HFF-Myc (cell line): Measurements from ENCODE around the gene SZRD1.

ENCODE experiments used
- DNase-seq: peaks from one replicate; pipeline ENCODE4 v3.0.0-alpha.2; 2011; ENCODE audit warnings: low read depth; ENCODE audit errors: extremely low read depth
- H3K4me3 ChIP-seq: replicated peaks from 2 replicates; pipeline ENCODE4 v1.5.1; 2011; ENCODE audit warnings: low read depth, mild to moderate bottlenecking, control low read depth, low read length
- TF ChIP-seq, protein P1 (sequence below): IDR thresholded peaks from 2 replicates; pipeline ENCODE4 v1.5.1; 2012; ENCODE audit warnings: mild to moderate bottlenecking, low read depth, low read length, control low read depth; ENCODE audit errors: missing control alignments

Gene SZRD1

DNA sequence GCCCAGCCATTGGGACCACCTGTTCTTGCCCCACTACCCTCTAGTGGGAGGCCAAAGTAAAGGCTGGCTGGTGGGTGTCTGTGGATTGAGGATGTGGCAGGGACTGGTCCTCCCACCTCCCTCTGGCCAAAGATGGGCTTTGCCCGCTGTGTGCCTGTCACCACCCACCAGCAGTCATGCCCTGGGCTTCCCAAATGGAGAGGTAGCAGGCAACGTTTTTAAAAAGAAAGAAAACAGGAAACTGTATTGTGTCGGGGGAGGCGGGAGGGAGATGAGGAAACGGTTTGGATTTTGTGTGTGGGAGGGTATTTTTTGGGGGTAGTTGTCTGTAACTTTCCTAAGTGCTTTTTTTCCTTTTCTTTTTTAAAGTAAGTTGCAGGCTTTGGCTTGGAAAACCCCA lies 30.1 kb downstream of the SZRD1 start:
- TF ChIP-seq, protein P1, sequence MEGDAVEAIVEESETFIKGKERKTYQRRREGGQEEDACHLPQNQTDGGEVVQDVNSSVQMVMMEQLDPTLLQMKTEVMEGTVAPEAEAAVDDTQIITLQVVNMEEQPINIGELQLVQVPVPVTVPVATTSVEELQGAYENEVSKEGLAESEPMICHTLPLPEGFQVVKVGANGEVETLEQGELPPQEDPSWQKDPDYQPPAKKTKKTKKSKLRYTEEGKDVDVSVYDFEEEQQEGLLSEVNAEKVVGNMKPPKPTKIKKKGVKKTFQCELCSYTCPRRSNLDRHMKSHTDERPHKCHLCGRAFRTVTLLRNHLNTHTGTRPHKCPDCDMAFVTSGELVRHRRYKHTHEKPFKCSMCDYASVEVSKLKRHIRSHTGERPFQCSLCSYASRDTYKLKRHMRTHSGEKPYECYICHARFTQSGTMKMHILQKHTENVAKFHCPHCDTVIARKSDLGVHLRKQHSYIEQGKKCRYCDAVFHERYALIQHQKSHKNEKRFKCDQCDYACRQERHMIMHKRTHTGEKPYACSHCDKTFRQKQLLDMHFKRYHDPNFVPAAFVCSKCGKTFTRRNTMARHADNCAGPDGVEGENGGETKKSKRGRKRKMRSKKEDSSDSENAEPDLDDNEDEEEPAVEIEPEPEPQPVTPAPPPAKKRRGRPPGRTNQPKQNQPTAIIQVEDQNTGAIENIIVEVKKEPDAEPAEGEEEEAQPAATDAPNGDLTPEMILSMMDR, result no peak
- DNase-seq, result no peak
- no peak overlapping the region for H3K4me3 ChIP-seq

DNA sequence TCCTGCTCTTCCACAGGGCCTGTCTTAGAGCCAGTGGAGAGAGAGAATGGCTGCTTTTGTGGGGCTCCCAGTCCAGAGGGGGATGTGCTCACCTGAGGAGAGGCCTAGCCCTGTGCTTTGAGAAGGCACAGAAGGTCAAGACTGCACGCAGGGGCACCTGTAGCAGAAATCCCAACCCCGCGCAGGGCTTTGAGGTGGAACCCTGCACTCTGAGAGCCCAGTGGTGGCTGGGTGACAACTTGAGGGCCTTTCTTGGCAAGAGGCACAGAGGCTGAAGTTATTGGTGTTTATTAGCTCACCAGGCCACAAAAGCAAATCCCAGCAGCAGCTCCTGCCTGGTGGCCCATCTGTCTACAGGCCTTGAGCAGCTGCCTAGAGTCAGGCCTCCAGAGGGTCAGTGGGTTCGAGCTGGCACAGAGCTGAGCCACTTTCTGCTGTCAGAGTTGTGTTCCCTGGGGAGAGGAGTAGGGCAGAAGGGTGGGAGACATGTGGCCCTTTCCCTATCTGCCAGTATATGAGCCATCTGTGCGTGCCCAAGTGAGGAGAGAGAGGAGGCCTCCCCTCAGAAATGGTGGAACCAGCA lies 31.4 kb downstream of the SZRD1 start:
- TF ChIP-seq, protein P1, result no peak
- no peak for DNase-seq
- H3K4me3 ChIP-seq, result no peak overlapping the region

DNA sequence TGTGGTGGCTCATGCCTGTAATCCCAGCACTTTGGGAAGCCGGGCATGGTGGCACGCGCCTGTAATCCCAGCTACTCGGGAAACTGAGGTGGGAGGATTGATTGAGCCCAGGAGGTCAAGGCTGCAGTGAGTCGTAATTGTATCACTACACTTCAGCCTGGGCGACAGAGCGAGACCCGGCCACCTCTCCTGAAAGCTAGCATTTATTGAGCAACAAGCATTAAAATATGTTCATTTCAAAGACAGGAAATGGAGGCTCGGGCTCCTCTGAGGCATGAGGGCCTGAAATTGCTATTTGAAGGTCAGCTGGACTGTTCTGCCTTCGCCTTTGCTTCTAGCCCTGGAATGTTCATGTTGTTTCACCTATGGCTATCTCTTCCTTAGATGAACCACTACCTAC lies 35.7 kb downstream of the SZRD1 start:
- no peak overlapping the region for H3K4me3 ChIP-seq
- DNase-seq, result no peak
- TF ChIP-seq, protein P1, result no peak

DNA sequence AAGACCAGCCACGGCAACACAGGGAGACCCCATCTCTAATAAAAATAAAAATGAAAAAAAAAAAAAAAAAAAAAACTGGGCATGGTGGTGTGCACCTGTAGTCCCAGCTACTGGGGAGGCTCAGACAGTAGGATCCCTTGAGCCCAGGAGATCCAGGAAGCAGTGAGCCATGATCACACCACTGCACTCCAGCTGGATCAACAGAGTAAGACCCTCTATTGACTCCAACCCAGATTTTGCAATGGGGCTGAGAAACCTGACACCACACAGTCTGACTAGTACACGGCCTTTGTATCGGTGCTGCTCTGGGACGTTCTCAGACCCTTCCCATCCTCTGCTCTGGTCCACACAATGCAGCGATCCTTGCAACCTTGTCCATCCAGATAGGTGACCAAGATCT lies 38.4 kb downstream of the SZRD1 start:
- TF ChIP-seq, protein P1, result no peak

DNA sequence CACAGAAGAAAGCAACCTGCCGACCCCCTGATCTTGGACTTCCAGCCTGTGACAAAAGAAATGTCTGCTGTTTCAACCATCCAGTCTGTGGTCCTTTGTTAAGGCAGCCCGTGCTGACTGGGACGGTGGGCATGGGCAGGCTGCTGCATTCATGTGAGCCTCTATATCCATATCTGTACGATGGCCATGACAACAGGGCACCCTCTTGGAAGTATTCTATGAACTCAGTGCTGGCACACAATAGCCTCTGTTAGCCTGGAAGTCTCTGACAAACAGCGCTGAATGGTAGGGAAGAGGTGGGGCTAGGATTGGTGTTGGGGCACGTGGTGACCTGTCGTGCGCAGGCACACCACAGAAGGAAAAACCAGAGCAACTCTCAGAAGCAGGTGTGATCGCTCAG lies 39.8 kb downstream of the SZRD1 start:
- DNase-seq, result no peak
- H3K4me3 ChIP-seq, result no peak overlapping the region
- TF ChIP-seq, protein P1, result no peak

More for the DNA sequence above, 38.4 kb downstream of the SZRD1 start:
- DNase-seq, result no peak
- no peak overlapping the region for H3K4me3 ChIP-seq

DNA sequence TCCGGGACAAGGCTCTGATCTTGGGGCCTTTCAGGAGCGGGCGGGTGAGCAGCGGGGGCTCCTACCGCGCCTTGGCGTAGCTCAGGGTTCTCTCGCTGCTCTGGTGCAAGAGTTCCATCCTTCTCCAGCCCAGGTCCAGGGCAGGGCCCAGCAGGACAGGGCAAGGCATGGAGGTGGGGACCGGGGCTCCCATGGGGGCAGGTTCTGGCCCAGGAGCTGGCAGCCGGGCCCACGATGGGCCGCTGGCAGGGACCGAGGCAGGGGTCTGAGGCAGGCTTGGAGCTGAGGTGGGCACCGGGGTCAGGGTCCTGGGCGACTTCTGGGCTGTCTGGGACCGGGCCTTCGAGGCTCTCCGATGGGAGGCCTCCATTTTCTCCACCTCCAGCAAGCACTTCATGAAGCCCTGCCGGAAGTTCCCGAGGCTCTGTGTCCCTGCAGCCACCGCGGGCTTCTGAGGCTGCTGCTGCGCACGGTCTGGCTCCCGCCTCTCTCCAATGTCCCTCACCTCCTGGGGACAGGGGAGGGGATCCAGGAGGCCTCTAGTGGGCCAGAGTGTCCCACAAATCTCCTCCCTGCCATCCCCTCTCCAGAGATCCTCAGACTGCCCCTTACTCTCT lies 42.6 kb downstream of the SZRD1 start:
- TF ChIP-seq, protein P1, result no peak
- DNase-seq, result no peak
- no peak overlapping the region for H3K4me3 ChIP-seq

DNA sequence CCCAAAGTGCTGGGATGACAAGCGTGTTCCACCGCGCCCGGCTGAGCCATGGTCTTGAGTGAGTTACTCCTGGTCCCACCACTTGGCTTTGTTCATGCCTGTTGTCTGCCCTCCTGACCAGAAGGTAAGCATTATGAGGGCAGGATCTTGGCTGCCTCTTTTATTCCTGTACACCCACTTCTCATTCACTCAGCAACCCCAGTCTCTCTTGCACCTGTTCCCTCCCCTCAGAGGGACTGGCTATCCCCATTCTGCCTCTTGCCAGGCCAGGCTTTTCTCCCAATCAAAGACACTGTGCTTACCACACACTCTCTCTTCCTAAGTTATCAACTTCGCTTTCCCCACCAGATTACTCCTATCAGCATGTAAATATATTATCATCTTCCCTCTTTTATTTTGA lies 43.8 kb downstream of the SZRD1 start:
- TF ChIP-seq, protein P1, result no peak
- no peak overlapping the region for H3K4me3 ChIP-seq
- no peak for DNase-seq
